Measurements from ENCODE around the gene GIT1.
A peak's percentile ranks its signal among the peaks of the same experiment; 100 is the strongest.

Gene GIT1, protein sequence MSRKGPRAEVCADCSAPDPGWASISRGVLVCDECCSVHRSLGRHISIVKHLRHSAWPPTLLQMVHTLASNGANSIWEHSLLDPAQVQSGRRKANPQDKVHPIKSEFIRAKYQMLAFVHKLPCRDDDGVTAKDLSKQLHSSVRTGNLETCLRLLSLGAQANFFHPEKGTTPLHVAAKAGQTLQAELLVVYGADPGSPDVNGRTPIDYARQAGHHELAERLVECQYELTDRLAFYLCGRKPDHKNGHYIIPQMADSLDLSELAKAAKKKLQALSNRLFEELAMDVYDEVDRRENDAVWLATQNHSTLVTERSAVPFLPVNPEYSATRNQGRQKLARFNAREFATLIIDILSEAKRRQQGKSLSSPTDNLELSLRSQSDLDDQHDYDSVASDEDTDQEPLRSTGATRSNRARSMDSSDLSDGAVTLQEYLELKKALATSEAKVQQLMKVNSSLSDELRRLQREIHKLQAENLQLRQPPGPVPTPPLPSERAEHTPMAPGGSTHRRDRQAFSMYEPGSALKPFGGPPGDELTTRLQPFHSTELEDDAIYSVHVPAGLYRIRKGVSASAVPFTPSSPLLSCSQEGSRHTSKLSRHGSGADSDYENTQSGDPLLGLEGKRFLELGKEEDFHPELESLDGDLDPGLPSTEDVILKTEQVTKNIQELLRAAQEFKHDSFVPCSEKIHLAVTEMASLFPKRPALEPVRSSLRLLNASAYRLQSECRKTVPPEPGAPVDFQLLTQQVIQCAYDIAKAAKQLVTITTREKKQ

DNA sequence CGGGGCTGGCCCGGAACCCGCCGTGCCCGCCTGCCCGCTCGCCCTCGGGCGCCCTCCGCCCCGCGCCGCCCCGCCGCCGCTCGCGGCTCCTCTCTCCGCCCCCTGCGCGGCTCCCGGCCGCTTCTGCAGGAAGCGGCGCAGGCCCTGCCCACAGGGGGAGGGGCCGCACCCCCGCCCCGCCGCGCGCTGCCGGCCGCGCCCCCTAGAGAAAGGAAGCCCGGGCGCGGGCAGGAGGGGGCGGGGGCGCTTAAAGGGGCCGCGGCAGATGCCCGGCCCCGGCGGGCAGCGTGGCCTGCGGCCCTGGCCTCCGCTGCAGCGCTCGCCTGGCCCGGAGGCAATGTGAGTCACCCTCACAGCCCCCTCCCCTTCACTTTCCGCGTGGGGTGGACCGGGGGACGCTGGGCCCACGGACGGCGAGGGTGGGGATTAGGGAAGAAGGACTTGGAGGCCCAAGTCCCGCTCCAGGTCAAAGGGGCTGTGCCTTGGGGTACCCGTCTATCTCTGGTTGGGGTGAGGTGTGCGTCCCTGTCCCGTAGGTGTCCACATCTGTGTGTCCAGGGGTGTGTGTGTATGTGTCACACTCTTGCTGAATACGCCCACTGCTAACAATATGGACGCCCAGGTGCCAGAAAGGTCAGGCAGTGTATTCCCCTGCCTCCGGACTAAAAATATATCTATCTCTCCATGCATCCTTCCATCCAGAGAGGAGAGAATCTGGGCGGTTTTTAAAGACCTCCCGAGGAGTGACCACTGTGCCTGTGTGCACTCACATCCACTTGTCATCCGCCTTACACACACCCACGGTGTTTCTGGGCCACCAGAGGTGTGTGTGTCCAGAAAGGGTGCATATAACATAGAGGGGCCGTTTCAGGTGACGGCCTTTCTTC lies at the start of gene GIT1:
Gene GIT1, minus strand, starts transcription at position 125 of the 887 bp plus-strand sequence. CDS start 270 bp downstream, outside the sequence.
- TF ChIP-seq, protein P1, sequence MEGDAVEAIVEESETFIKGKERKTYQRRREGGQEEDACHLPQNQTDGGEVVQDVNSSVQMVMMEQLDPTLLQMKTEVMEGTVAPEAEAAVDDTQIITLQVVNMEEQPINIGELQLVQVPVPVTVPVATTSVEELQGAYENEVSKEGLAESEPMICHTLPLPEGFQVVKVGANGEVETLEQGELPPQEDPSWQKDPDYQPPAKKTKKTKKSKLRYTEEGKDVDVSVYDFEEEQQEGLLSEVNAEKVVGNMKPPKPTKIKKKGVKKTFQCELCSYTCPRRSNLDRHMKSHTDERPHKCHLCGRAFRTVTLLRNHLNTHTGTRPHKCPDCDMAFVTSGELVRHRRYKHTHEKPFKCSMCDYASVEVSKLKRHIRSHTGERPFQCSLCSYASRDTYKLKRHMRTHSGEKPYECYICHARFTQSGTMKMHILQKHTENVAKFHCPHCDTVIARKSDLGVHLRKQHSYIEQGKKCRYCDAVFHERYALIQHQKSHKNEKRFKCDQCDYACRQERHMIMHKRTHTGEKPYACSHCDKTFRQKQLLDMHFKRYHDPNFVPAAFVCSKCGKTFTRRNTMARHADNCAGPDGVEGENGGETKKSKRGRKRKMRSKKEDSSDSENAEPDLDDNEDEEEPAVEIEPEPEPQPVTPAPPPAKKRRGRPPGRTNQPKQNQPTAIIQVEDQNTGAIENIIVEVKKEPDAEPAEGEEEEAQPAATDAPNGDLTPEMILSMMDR (IDR thresholded peaks at IDR 0.05; ENCODE audit: control extremely low read depth, extremely low read depth, low read depth, missing control alignments), result no peak
- POLR2A ChIA-PET, result interaction anchor here (1.5 kb wide), 1 partner anchor 27 kb away, joined by 5 read pairs; no protein-coding TSS in a partner anchor
- peak; percentile 95 for DNase-seq (ENCODE audit: extremely low spot score)
- CTCF ChIA-PET, result interaction anchor here (2.0 to 5.3 kb wide), 6 partner anchors 16 to 220 kb away, joined by 23 to 80 read pairs (median 38); no protein-coding TSS in a partner anchor

DNA sequence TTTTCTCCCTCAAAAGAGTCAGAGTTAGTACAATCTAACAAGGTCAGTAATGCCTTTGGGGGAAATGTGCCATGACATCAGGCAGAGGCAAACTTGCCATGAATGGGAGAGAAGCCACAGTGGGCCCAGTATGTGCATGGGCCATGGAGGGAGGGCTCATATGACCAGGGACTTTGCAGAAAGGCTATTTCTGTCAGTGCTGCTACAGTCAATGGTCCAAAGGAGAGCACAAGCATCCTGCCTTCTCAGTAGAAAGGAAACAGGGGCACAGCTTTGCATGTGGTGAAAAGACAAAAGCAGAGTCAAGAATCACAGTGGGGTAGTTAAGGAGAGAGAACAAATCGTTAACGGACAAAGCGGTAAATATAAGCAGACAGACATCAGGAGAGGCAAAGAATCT lies 44.4 kb upstream of the GIT1 start:
- CTCF ChIA-PET, result interaction anchor here (1.2 to 3.0 kb wide), 4 partner anchors 9 to 298 kb away, joined by 4 to 18 read pairs (median 4); no protein-coding TSS in a partner anchor
- DNase-seq (ENCODE audit: extremely low spot score), result no peak
- POLR2A ChIA-PET, result no interaction called here
- TF ChIP-seq, protein P1 (IDR thresholded peaks at IDR 0.05; ENCODE audit: control extremely low read depth, extremely low read depth, low read depth, missing control alignments), result no peak

DNA sequence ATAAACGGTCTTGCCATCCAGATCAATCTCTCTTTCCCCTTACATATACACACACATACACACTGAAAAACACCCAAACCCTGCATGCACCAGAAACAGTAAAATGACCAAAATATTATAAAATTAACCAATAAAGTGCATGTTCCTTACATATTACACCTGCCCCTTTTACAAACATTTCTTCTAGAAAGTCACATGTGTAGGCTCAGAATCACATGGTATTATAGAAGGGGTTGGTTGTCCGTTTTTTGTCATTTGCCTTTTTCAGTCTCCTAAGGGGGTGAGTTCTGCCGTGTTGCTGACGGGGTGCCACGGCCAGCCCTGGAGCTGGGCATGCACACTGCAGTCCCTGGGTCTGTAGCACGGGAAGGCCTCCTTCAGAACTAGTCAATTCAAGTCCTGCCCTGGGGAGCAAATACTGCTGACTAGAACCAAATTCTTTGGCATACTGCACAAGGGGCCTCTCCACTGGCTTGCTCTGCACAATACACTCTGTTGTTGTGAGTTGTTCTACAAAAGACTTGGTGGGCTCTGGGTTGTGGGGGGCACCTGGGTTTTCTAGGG lies 41.3 kb upstream of the GIT1 start:
- TF ChIP-seq, protein P1 (IDR thresholded peaks at IDR 0.05; ENCODE audit: control extremely low read depth, extremely low read depth, low read depth, missing control alignments), result no peak
- no peak for DNase-seq (ENCODE audit: extremely low spot score)
- POLR2A ChIA-PET, result no interaction called here
- CTCF ChIA-PET, result interaction anchor here (1.2 kb wide), 1 partner anchor 13 kb away, joined by 5 read pairs; no protein-coding TSS in a partner anchor

DNA sequence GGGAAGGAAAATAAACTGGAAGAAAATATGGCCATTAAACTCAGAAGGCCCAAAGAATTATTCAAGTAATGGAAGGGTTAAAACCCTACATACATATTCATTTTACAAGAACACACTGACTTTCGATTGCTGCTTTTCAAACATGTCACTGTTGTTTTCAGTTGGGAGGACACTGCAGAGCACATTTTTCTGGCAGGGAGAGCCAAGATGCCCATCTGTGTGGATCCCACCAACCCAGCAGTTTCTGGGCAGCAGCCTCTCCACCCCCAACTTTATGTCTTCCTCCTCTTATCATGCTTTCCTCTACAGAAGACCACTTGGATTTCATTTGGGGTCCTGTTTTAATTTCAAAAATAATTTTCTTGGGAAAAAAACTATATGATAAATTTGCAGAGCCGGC lies 40.4 kb upstream of the GIT1 start:
- DNase-seq (ENCODE audit: extremely low spot score), result no peak
- CTCF ChIA-PET, result interaction anchor here (1.3 to 5.9 kb wide), 3 partner anchors 9 to 150 kb away, joined by 5 to 64 read pairs (median 8); no protein-coding TSS in a partner anchor
- TF ChIP-seq, protein P1 (IDR thresholded peaks at IDR 0.05; ENCODE audit: control extremely low read depth, extremely low read depth, low read depth, missing control alignments), result no peak
- POLR2A ChIA-PET, result no interaction called here

DNA sequence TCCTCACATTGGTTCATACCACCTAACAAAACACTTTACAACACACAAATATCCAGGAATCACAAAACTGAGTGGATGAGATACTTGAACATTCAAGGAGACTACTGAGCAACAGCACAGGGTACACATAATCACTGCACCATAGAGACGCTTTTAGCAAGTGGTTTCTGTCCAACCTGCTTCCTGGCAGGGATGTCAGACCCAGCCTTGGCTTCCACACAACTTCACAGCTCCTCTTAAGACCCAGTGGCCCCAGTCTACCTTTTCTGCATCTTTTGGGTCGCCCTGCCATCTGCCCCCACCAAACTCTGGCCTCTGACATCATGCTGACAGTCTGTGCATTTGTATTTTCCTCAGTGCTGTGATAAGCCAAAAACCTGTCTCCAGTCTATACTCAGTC lies 39.2 kb upstream of the GIT1 start:
- TF ChIP-seq, protein P1 (IDR thresholded peaks at IDR 0.05; ENCODE audit: control extremely low read depth, extremely low read depth, low read depth, missing control alignments), result no peak
- POLR2A ChIA-PET, result no interaction called here
- CTCF ChIA-PET, result interaction anchor here (1.3 to 5.9 kb wide), 3 partner anchors 10 to 151 kb away, joined by 5 to 64 read pairs (median 8); no protein-coding TSS in a partner anchor
- no peak for DNase-seq (ENCODE audit: extremely low spot score)

All from GM10248 (cell line).